K562 (cell line): ENCODE measurements around the gene POLR1H. TPM values are rescaled to one million over a fixed set of nuclear protein-coding genes. Genes with fewer than 3 reads are reported as not detected.

Experiments used
- ATAC-seq: fragments of 200-7000 bp; cut with Tn5 transposase; 3 replicates; pipeline ENCODE4 v1.9.1; 2020; ENCODE audit warnings: moderate library complexity
- BruUV-seq: library from RNA; stranded (reverse); fragments of 400-500 nt; replicated peaks from 2 replicates; lab custom pipeline; 2021; lab: Mats Ljungman, UMichigan
- CTCF ChIA-PET: fragments of 300-600 bp; formaldehyde crosslinking; extraction: SDS; loops from one replicate; lab custom pipeline; 2021; ENCODE audit warnings: low intra/inter-chr PET ratio; lab: Yijun Ruan, JAX
- POLR2A ChIA-PET: fragments of 300-600, 350-650 bp; sonication (Branson Sonifier 250); formaldehyde crosslinking; extraction: SDS; loops from one replicate; lab custom pipeline; 2021; ENCODE audit warnings: antibody characterized with exemption, inconsistent platforms; lab: Yijun Ruan, JAX
- DNase-seq, 4 experiments: peaks; one replicate each; pipeline versions ENCODE4 v3.0.0 to v3.0.0-alpha.2; 2011 to 2018; ENCODE audit warnings: low spot score in 3 of 4, mixed read lengths in 3 of 4; ENCODE audit errors: extremely low read depth in 1 of 4
- FAIRE-seq: peaks from 2 replicates; lab custom pipeline; 2011; peaks lifted over from hg19 to GRCh38; lab: Jason Lieb, UNC
- H2AFZ ChIP-seq: 2 replicates; pipeline ENCODE4 v1.6.0; 2011; ENCODE audit warnings: low read depth, low read length, control low read depth, inconsistent platforms
- H3K27ac ChIP-seq: fragments of 200-600 bp; 3 replicates; pipeline ENCODE4 v1.8.0; 2011; ENCODE audit warnings: low read depth, mild to moderate bottlenecking, control low read depth, inconsistent platforms, low read length, moderate library complexity, mixed read lengths; ENCODE audit errors: extremely low read depth
- H3K27me3 ChIP-seq, 2 experiments: fragments of 300-600 bp in 1 of 2; 2 replicates in 1 of 2; 3 replicates in 1 of 2; pipeline versions ENCODE4 v1.6.0 to v1.8.0; 2011; ENCODE audit warnings: inconsistent platforms in 2 of 2, low read length in 2 of 2, mild to moderate bottlenecking in 1 of 2, mixed read lengths in 1 of 2, moderate library complexity in 1 of 2; ENCODE audit not compliant: control insufficient read depth in 2 of 2, insufficient read depth in 2 of 2
- H3K36me3 ChIP-seq: fragments of 300-600 bp; 3 replicates; pipeline ENCODE4 v1.8.0; 2011; ENCODE audit warnings: mild to moderate bottlenecking, low read length, inconsistent platforms; ENCODE audit not compliant: control insufficient read depth, insufficient read depth
- H3K4me1 ChIP-seq, 2 experiments: fragments of 200-600 bp in 1 of 2; replicated peaks in 1 of 2; 2 replicates in 1 of 2; 3 replicates in 1 of 2; pipeline versions ENCODE4 v1.5.1 to v1.8.0; 2011; ENCODE audit warnings: inconsistent platforms in 2 of 2, low read length in 2 of 2, mild to moderate bottlenecking in 1 of 2, mixed read lengths in 1 of 2, moderate library complexity in 1 of 2; ENCODE audit not compliant: control insufficient read depth in 2 of 2, insufficient read depth in 2 of 2
- H3K4me2 ChIP-seq: 2 replicates; pipeline ENCODE4 v1.6.1; 2011; ENCODE audit warnings: low read length, control low read depth, inconsistent platforms, mixed read lengths; ENCODE audit not compliant: insufficient read depth
- H3K4me3 ChIP-seq: fragments of 200-600 bp; sonication (generic), shearing (Covaris generic); 2 replicates; pipeline ENCODE4 v1.5.1; 2016; ENCODE audit warnings: control low read depth, inconsistent platforms
- H3K79me2 ChIP-seq: fragments of 200-600 bp; 3 replicates; pipeline ENCODE4 v1.8.0; 2011; ENCODE audit warnings: low read length, inconsistent platforms; ENCODE audit not compliant: control insufficient read depth, insufficient read depth
- H3K9ac ChIP-seq, 2 experiments: 2 replicates each; pipeline versions ENCODE4 v1.6.0 to v1.6.1; 2011; ENCODE audit warnings: low read depth in 2 of 2, low read length in 2 of 2, control low read depth in 1 of 2, inconsistent platforms in 1 of 2, mild to moderate bottlenecking in 1 of 2, mixed read lengths in 1 of 2; ENCODE audit not compliant: insufficient read depth in 1 of 2
- H3K9me1 ChIP-seq: one replicate; pipeline ENCODE4 v1.6.0; 2011; ENCODE audit warnings: inconsistent platforms, mild to moderate bottlenecking, low read length, moderate library complexity; ENCODE audit not compliant: control insufficient read depth, insufficient read depth
- H3K9me3 ChIP-seq: replicated peaks from 2 replicates; pipeline ENCODE4 v1.5.1; 2011; ENCODE audit warnings: low read depth, low read length, inconsistent platforms; ENCODE audit not compliant: control insufficient read depth, insufficient read depth
- H4K20me1 ChIP-seq: replicated peaks from 2 replicates; pipeline ENCODE4 v1.6.1; 2011; ENCODE audit warnings: low read length, inconsistent platforms, mixed read lengths; ENCODE audit not compliant: control insufficient read depth, insufficient read depth
- POLR2G ChIP-seq: fragments of 200-400 bp; formaldehyde crosslinking; IDR thresholded peaks from 2 replicates; pipeline ENCODE4 v1.6.1; 2017; ENCODE audit warnings: low read depth, mild to moderate bottlenecking, antibody characterized with exemption, low read length, moderate library complexity
- RBFOX2 ChIP-seq: fragments of 200-400 bp; formaldehyde crosslinking; IDR thresholded peaks from 2 replicates; pipeline ENCODE4 v1.6.1; 2017; ENCODE audit warnings: low read depth, mild to moderate bottlenecking, low read length, moderate library complexity
- SMARCA4 ChIP-seq: fragments of 450-650 bp; IDR thresholded peaks from 2 replicates; pipeline ENCODE4 v1.6.1; 2016
- TFAM ChIP-seq: fragments of 250-450 bp; sonication (Bioruptor Pico); conservative IDR thresholded peaks from 2 replicates; pipeline ENCODE4 v1.5.0; 2021; ENCODE audit warnings: mild to moderate bottlenecking, moderate library complexity
- WGBS: fragments of 100-300 bp; shearing (Covaris generic); methylation state at CpG from one replicate; pipeline ENCODE4 v1.1.6; 2016; ENCODE audit warnings: low coverage, mixed read lengths; ENCODE audit not compliant: insufficient coverage; ENCODE audit errors: missing lambda C conversion rate; 5-methylcytosine and 5-hydroxymethylcytosine counted together
- in situ Hi-C: fragments of 300-500 bp; cut with MboI; formaldehyde crosslinking; loops from 4 replicates; pipeline ENCODE4 v1.15.0; 2018; ENCODE audit warnings: inconsistent platforms, mixed read lengths
- intact Hi-C: fragments of 100-400 bp; cut with micrococcal nuclease; formaldehyde crosslinking; loops from 2 replicates; pipeline ENCODE4 v1.14.2; 2022
- polyA plus RNA-seq, 8 experiments: library from polyadenylated mRNA; depleted of rRNA in 4 of 8; stranded (reverse) in 5 of 8; unstranded in 3 of 8; fragments of >200 nt; fragmentation: Nextera tagmentation in 2 of 8; fragmentation: Illumina TruSeq in 1 of 8; extraction: Ambion mirVana in 2 of 8; extraction: Trizol in 1 of 8; gene quantifications; 2 replicates each; pipeline versions ENCODE4 v1.2.1 to v1.2.3, GENCODE V29; 2011 to 2014; ENCODE audit warnings: inconsistent platforms in 1 of 8, missing spikeins in 1 of 8
- total RNA-seq, 7 experiments: library from RNA; depleted of rRNA in 6 of 7; stranded (reverse); fragments of >200 nt in 6 of 7; fragmentation: Illumina TruSeq in 2 of 7; extraction: Trizol in 2 of 7; gene quantifications; 2 replicates each; pipeline versions ENCODE4 v1.2.1 to v1.2.3, GENCODE V29; 2011 to 2021; ENCODE audit warnings: low replicate concordance in 1 of 7
- TF ChIP-seq, protein P1 (sequence below): sonication (generic); formaldehyde crosslinking; IDR thresholded peaks from 2 replicates; pipeline ENCODE4 v1.4.0; 2020; ENCODE audit warnings: mild to moderate bottlenecking, missing genetic modification reagents
- TF ChIP-seq, protein P2 (sequence below): sonication (generic); formaldehyde crosslinking; IDR thresholded peaks from 2 replicates; pipeline ENCODE4 v1.8.1; 2023; ENCODE audit warnings: mild to moderate bottlenecking, missing genetic modification reagents

Gene POLR1H
- total and polyA plus RNA-seq, 9 of the 15 experiments (the other 6 are each of a cell fraction or from before 2014, with no cell fraction given) = 92.2 to 333 (median 143) TPM

DNA sequence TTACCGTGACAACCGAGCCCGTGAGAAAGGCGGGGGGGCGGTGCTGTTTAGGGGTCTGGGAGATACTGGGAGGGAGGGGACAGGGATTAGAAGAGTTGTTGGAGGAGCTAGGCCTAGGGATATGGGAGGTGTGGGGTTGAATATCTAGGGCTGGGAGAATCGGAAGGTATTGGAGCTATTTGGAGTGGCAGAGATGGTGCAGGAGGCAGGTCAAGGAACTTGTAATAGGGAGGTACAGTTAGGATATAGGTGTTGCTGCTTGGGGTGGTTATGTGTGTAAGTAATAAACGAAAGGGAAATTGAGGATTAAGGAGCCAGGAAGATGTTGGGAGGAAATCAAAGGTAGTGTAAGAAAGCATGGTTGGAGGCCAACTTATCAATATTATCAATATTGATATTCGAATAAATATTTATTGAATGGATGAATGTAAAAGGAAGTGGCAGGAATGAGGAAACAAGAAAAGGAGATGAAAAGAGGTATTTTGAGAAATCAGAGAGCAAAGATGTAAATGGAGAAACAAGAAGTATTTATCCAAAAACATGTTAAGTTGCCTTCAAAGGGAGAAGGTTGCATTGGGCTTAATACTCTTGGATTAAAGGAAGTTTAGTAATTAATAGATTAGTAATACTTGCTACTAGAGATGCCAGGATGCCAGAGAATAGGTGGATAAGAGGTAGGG lies 6.5 kb downstream of the POLR1H start (continued):
- TF ChIP-seq, protein P1, sequence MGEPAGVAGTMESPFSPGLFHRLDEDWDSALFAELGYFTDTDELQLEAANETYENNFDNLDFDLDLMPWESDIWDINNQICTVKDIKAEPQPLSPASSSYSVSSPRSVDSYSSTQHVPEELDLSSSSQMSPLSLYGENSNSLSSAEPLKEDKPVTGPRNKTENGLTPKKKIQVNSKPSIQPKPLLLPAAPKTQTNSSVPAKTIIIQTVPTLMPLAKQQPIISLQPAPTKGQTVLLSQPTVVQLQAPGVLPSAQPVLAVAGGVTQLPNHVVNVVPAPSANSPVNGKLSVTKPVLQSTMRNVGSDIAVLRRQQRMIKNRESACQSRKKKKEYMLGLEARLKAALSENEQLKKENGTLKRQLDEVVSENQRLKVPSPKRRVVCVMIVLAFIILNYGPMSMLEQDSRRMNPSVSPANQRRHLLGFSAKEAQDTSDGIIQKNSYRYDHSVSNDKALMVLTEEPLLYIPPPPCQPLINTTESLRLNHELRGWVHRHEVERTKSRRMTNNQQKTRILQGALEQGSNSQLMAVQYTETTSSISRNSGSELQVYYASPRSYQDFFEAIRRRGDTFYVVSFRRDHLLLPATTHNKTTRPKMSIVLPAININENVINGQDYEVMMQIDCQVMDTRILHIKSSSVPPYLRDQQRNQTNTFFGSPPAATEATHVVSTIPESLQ (CRISPR knock-in tag) = no peak
- TF ChIP-seq SMARCA4 = 0 out of 2 replicates have a peak, but pooled peaks have one; percentile 33

DNA sequence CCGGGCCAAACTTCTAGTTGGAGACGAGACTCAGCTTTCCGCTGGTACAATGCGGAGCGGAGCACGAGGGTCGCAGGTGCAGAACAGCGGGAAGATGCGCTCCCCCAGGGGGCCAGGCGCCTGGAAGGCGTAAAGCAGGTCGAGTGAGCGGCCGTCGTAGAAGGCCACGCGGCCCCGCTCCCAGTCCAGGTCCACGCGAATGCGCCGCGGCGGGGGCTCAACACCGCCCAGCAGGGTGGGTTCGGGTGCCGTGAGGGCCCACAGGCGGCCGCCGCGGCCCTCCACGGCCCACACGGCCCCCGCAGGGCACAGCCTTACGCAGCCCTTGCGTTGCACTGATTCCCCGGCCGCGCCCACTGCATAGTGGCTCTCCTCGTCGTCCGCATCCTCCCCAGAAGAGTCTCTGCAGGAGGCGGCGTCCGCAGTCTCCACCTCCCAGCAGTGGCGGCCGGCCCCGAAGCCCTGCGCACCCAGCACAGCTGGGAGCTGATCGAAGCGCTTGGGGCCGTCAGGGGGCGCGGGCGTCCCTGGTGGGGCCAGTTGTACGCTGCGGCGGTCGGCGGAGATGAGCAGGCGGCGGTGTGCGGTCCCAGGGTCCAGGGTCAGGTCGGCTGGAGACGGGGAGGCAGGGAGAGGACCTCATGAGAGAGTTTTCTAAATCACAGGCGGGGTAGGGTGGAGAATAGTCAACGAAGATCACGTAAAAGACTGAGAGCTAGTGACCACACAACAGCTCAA lies 10.2 kb downstream of the POLR1H start:
- Histone ChIP-seq H3K4me3 (no peak overlapping the region), H3K79me2 (peaks cover 13% of the 10 kb centered on the region), H3K27me3 (peaks cover 21 to 29% of the 10 kb centered on the region in 2 experiments; a peak in 4 of 5 replicates), H3K4me2 (no peak overlapping the region), H3K9ac (no peak overlapping the region), H3K4me1 (peaks cover 0 to 27% of the 10 kb centered on the region in 2 experiments; a peak in 2 of 5 replicates), H3K27ac (no peak overlapping the region), H2AFZ (no peak overlapping the region), H3K9me3 (no peaks in the 10 kb centered on the region), H3K9me1 (no peaks in the 10 kb centered on the region), H3K36me3 (peaks cover 8% of the 10 kb centered on the region; the same call in 2 of the 3 replicates), H4K20me1 (0 out of 2 replicates have a peak, but pooled peaks cover 4% of the 10 kb centered on the region)
- WGBS = 88% methylated on average over 50 of the region's 68 CpGs
- FAIRE-seq (no peak), ATAC-seq (no peak), DNase-seq (no peak)
- ChIA-PET POLR2A (interaction anchor here (2.2 kb wide), 1 partner anchor 10 kb away, joined by 10 read pairs; the partner anchor contains the start of gene POLR1H), CTCF (no interaction called here)
- in situ Hi-C loops = no loop called here
- intact Hi-C loops = no loop called here
- no peak for TF ChIP-seq TFAM (CRISPR knock-in tag)
- TF ChIP-seq, protein P2, sequence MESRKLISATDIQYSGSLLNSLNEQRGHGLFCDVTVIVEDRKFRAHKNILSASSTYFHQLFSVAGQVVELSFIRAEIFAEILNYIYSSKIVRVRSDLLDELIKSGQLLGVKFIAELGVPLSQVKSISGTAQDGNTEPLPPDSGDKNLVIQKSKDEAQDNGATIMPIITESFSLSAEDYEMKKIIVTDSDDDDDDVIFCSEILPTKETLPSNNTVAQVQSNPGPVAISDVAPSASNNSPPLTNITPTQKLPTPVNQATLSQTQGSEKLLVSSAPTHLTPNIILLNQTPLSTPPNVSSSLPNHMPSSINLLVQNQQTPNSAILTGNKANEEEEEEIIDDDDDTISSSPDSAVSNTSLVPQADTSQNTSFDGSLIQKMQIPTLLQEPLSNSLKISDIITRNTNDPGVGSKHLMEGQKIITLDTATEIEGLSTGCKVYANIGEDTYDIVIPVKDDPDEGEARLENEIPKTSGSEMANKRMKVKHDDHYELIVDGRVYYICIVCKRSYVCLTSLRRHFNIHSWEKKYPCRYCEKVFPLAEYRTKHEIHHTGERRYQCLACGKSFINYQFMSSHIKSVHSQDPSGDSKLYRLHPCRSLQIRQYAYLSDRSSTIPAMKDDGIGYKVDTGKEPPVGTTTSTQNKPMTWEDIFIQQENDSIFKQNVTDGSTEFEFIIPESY (CRISPR knock-in tag) = peak; percentile 80
- TF ChIP-seq POLR2G = peak; percentile 66
- TF ChIP-seq RBFOX2 = peak; percentile 57
- no TSS peak for BruUV-seq
